M059J (cell line): ENCODE measurements around the gene CPTP. TPM values are rescaled to one million over a fixed set of nuclear protein-coding genes. Genes with fewer than 3 reads are reported as not detected.
"Not testable (repeated sequence)": the region's sequence is repeated elsewhere in the genome, so short reads cannot be mapped to it uniquely, and the experiment has no call there.

Experiments
- DNase-seq: peaks from one replicate; pipeline ENCODE4 v3.0.0-alpha.2; 2012; ENCODE audit warnings: low read depth
- total RNA-seq: library from RNA; depleted of rRNA; stranded (reverse); fragments of >200 nt; shearing (Covaris generic); gene quantifications from 2 replicates; pipeline ENCODE4 v1.2.3, GENCODE V29; 2014

Gene CPTP
- total RNA-seq, 1 experiment from 2014 or later, result 35.1 TPM

DNA sequence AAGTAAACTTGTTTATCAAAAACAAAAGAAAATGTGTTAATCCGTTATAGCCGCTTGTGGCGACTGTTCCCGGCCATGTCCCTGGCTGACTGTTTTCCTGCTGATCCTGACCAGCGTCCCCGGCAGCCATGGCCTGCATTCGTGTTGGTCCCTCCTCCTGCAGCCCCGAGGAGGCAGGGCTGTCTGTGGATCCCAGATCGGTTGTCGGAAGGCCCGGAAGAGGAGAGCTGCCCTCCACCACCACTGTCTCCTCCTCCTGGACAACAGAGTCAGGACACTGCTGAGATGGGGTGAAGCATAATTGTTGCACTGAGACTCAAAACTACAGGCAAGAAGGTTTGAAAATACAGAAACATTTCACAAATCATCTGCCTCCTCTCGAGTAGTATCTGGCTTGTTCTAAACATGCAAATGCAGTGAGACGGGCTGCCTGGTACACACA, 37.4 kb downstream of the CPTP start:
- no peak for DNase-seq

DNA sequence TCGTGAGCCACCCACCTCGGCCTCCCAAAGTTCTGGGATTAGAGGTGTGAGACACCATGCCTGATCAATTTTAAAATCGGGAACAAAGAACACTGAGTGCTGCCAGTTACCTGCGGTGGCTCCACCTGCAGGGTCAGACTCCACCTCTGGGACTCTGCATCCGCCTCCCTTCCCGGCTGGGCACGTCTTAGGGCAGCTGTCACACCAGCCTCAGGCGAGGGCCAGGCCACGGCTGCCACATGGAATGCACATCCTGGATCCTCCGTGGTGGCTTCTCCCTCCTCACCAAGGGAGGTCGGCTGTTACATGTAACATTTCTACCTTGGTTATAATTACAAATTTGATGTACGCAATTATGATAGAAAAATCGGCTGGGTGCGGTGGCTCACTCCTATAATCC, 39.7 kb downstream of the CPTP start:
- peak; percentile 19 for DNase-seq

DNA sequence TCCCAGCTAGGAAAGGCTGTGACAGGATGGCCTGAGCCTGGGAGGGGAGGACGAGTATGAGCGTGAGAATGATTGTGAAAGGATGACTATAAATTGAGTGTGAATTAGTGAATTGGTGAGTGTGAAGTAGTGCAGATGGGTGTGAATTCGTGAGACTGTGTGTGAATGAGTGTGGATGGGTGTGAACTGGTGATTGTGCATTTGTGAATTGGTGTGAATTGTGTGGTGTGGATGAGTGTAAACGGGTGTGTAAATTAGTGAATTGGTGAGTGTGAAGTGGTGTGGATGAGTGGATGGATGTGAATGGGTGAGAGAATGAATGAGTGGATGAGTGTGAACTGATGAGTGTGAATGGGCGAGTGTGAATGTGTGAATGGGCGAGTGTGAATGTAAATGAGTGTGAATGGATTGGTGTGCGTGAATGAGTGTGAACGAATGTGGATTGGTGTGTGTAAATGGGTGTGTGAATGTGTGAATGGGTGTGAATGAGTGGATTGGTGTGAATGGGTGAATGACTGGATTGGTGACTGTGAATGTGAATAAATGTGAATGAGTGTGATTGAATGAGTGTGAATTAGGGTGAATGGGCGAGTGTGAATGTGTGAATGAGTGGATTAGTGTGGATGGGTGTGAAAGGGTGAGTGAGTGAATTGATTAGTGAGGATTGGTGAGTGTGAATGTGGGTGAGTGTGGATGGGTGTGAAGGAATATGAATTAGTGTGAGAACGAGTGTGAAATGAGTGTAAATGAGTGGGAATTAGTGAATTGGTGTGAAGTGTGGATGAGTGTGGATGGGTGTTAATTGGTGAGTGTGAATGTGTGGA, 41.5 kb downstream of the CPTP start:
- no peak for DNase-seq

DNA sequence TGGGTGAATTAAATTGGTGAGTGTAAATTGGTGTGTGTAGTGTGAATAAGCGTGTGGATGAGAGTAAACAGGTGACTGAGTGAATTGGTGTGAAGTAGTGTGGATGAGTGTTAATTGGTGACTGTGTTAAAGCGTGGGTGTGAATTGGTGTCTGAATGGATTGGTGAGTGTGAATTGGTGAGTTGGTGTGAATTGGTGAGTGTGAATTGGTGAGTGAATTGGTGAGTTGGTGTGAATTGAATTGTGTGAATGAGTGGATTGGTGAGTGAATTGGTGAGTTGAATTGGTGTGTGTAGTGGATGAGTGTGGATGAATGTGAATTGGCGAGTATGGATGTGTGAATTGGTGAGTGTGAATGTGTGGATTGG, 42.1 kb downstream of the CPTP start:
- DNase-seq, result no peak

DNA sequence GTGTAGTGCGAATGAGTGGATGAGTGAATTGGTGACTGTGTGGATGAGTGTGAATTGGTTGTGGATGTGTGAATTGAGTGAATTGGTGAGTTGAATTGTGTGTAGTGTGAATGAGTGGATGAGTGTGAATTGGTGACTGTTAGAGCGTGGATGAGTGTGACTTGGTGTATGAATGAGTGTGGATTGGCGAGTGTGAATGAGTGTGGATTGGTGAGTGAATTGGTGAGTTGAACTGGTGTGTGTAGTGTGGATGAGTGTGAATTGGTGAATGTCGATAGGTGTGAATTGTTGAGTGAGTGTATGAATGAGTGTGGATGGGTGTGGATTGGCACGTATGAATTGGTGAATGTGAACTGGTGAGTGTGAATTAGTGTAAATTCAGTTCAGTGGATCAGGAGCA, 42.7 kb downstream of the CPTP start:
- DNase-seq, result no peak

DNA sequence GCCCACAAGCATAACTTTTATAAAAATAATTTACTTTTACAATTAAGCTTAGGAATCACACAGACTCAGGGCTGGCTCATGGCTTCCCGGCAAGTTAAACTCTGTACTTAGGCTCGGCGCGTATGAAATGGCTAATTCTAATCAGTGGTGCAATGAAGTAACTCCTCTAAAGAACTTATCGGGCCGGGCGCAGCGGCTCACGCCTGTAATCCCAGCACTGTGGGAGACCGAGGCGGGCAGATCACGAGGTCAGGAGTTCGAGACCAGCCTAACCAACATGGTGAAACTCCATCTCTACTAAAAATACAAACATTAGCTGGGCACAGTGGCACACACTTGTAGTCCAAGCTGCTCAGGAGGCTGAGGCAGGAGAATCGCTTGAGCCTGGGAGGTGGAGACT, 45.5 kb downstream of the CPTP start:
- not testable (repeated sequence) for DNase-seq

DNA sequence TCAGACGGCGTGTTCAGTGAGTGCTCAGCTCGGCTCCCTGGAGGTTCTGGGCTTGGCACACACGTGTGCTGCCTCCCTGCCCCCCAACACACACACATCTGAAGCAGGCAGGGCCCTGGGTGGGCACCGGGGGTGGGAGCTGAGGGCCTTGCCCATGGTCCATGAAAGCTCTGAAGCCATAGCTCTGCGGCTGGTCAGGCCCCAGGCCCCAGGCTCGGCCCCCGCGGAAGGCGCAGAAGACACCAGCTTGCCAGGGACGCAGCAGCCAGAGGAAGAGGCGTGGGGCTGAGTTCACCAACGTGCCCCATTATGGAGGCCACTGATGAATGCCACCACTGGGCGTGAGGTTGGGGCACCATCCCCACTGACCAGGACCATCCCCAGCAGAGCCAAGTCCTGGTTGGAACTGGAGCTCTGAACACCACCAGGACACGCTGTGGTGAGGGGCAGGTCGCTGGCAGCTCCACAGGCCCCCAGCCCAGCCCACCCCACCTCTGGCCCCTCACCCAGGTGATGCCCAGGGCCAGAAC, 46.2 kb downstream of the CPTP start:
- no peak for DNase-seq

DNA sequence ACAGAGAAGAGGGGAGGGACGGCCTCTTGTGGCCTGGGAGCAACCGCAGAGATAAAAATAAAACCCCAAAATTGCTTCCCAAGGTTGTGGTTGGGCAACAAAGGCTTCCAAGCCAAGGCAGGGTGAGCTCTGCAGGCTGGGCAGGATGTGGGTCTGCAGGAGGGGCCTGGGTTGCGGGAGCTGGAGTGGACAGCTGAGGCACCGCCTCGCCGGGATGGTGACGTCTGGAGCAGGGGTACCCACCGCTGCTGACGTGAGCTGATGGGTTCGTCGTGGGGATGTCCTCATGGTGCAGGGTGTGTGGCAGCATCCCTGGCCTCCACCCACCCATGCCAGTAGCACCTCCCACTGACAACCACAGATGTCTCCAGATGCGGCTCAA, 46.8 kb downstream of the CPTP start:
- no peak for DNase-seq

DNA sequence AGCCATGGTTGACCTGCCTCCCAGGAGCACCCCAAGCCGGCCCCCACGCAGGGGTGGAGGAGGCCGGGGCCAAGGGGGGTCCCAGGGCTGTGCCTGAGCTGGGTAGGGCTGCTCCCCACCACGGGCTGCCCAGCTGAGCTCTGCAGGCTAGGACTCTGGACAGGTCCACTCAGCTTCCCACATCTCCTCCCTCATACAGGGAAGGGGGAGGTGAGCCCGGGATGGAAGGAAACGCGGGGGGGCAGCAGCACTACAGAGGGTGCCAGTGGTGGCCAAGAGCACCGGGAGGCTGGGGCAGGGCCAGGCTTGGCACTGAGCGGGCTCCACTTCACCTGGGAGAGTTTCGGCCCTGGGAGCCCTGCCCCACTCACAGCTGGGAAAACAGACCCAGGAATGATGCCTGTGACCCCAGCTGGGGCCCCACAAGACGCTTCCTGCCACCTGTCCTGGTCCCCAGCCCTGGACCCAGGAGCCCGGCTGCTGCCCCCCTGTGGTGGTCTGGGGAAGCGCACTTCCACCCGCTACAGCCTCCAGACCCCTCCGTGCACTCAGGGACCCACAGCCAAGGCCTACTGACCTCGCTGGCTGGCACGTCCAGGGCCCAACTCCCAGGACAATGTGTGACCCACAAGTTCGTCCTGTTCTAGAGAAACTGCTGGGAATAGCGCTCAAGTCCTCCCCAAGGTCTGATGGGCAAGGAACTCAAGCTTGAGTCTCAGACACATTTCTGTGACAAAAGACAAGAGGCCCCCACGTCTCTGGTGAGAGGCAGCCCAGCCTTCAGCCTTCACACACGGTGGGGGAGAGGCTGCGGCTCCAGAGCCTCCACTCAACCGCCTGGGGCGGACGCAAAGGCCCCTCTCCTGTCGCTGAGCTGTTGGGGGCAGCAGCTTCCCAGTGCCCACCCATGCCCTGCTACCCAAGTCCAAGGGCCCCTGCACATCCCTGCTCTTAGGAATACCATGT, 47.4 kb downstream of the CPTP start:
- DNase-seq, result peak; percentile 38

DNA sequence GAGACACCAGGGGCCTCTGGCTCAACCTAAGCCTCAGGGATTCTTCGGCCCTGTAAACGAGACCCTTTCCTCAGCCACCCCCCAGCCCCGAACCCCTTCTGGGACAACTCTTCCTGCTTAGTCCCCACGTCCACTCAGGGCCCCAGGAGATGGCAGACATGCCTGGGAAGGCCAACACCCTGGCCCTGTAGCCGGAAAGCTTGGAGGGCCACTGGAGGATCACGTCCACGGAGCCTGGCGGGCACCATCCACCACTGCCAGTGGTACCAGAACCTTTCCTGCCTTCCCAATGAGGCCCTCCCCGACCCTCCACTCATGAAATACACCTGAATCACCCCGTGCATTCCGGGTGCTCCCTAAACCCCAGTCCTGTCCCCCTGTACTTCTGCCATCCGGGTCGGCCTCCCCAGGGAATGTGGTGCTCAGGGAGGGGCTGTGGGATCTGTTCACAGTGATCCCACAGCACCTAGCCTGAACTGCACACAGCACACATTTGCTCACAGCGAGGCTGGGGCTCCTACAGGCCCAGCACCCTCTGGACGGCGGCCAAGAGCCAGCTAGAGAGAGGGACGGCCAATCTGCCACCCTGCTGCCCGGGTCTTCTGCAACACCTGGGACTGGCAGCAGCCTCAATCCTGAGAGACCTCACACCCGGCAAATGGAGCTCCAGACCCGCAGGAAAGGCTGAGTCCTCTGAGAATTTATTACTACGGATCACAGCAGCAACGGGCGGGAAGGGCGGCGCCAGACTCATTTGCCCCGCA, 48.6 kb downstream of the CPTP start:
- no peak for DNase-seq

DNA sequence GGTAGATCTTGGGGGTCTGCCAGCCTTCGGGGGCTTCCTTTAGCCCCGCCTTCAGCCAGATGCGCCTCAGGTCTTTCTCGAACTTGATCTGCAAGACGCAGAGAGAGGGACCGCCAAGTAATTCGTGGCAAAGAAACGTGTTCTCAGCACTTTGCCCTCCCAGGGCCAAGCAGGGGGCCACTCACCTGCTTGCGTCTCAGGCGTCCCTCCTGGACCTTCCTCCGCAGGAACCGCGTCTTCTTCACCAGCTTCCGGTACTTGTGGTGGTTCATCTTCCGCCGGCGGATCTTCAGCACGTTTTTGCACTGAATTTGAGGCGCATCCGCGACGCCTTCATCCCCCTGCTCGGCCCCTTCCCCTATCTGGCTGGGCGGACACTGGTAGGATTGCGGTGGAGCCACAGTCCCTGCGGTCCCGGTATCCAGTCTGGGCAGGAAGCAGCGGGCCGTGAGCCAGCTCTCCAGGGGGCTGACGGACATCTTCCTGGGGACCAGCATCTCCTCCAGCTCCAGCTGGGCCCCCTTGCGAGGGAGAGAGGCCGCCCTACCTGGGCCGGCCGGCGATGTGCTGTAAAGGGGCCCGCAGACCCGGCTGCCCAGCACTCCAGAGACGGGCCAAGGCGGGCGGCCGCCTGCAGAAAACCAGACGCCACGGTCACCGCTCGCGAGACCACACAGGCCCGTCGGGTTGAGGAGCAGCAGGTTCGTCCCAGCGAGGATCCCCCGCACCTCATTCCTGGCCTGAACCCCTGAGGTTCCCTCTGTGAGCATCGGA, 49.4 kb downstream of the CPTP start:
- DNase-seq, result no peak

DNA sequence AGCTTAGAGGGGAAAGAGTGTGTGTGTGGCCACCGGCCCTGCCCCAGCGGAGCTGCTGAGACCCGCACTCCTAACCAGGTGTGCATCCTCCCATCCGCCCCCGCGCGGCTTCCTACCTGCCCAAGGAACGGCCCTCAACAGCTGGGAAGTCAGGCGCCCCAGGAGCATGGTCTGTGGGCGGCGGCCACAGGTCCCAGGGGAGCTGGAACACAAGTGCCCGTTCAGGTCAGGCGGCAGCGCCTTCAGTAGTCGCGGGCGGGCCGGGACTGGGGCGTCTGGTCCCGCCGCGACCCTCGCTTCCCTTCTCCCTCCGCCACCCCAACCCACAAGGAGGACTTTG, 50.0 kb downstream of the CPTP start:
- no peak for DNase-seq

DNA sequence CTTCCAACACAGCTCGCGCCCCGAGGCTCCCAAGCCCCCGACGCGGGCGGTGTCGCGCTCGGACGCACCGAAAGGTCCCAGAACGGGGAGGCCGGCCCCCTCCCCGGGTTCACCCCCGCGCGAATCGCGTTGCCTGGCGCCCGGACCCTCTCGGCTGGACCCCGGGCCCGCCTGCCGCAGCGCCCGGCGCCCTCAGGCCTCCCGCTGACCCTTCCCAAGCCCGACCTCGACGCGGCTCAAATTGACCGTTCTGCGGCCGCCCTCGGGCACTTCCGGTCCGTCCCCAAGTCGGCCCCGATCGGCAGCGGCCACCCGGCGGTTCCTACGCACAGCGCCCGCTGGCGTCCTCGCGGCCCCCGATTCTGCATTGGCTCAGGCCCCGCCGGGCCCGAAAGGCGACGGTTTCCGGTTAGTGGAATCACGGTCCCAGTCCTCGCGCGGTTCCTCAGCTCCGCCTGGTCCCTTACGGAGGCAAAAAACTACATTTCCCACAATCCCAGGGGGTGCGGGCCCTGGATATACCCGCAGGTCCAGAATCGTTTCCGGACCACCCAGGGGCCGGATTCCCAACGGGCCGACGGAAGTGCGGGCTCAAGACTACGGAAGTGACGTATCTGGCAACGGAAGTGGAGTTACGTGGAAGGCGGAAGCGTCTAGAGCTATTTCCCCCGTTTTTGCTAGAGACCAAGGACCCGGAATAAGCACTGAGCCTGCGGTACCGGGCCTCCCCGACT, 50.5 kb downstream of the CPTP start, which contains the start of gene AURKAIP1:
TSS of gene AURKAIP1 (minus strand) at position 279 of the 734 bp plus-strand sequence. CDS start 451 bp downstream, outside the sequence.
- DNase-seq, result peak; percentile 100

DNA sequence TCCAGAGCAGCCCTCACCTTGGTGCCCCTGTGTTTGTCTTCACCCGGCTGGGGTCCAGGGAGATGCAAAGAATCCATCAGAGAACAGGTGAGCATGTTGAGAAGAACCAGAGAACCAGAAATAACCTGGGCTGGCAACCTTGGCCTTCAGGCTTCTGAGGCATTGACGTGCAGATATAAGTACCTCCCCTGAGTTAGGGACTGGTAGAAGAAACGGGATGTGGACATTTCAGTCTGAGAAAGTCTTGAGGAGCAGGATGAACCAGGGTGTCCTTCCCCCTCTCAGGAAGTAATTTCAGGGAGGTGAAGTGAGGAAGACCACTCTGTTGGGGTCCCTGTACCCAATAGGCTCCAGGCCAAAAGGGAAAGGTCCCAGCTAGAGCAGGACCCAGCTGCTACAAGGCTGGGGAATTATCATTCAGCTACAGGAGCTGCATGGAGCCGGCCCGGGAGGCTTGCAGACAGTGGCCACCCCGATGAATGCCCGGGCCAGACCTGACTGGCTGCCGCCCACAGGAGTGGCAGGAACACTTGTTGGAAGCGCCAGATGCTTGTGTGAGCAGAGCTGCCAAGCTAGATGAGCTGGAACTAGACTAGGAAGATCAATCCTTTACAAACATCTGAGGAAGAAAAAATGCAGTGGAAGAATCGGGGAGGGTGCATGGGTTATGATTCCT, 52.1 kb downstream of the CPTP start:
- no peak for DNase-seq

DNA sequence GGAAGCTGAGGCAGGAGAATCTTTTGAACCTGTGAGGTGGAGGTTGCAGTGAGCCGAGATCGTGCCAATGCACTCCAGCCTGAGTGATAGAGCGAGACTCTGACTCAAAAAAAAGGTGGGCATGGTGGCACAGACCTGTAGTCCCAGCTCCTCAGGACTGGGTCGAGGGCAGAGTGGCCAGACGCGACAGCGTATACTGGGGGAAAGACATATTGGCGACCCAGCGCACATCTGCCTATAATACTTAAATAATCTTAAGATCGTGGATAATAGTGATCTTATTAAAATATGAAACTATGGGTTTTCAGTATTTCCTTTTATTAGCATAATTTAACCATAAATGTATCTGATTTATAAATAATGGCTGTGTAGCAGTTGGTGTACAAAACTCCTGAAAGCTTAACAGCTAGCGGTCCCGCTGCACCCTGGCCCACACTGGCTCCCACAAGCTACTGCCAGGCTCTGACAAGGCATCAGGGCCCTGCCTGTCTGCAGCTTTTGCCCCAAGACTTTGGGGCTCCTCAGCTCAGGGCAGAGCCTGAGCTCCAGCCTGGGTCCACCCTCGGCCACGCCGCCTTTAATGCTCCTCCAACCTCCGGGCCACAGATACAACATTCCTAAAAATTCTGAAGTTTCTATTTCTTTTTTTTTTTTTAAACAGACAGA, 53.1 kb downstream of the CPTP start:
- DNase-seq, result no peak
